Vagina (tissue), 2 donors: Measurements from ENCODE around the gene RUVBL1.

ENCODE experiments used
- POLR2AphosphoS5 ChIP-seq, 2 donors: sonication (generic); formaldehyde crosslinking; IDR thresholded peaks; one replicate each; pipeline ENCODE4 v1.9.0; 2017; ENCODE audit warnings: antibody characterized with exemption in 2 of 2, mild to moderate bottlenecking in 2 of 2, low read depth in 1 of 2; ENCODE audit not compliant: insufficient read depth in 1 of 2
- TF ChIP-seq, protein P1 (sequence below), 3 experiments: fragments of 450-650 bp in 2 of 3; fragments of 200-600 bp in 1 of 3; sonication (generic) in 1 of 3; IDR thresholded peaks; one replicate each; pipeline ENCODE4 v1.5.1; 2017 to 2019; ENCODE audit warnings: antibody characterized with exemption in 3 of 3, mild to moderate bottlenecking in 2 of 3, moderate library complexity in 2 of 3

DNA sequence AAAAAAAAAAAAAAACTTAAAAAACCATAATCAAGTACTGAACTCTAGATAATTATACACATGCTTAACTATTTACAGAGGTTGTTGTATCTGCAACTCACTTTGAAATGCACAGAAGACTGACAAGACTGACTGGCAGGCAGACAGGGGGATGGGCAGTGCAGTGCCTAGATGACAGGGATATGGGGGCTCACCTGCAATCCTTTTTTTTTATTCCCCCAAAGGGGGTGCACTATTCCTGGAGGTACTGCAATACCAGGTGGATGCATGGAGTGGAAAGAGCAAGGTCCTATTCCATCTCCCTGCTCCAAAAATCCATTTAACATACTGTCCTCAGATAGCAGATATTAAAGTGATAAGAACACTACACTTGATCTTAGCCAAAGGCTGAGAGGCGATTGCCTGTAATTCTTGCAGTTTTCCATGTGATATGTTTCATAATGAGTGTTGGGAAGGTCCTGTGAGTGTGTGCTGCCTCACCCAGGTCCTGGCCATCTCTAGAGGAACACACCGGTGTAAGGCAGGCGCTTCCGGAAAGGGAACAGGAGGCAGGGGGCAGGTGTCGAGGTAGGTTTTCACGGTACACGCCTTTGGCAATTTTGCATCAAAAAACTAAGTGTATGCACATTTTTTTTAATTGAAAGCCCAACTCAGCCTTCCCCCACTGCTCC is 48.6 kb downstream of the RUVBL1 start:
- no peak for TF ChIP-seq POLR2AphosphoS5 (IDR thresholded peaks at IDR 0.05; ENCODE audit: insufficient read depth in 1 of 2, low read depth in 1 of 2)
- TF ChIP-seq, protein P1, sequence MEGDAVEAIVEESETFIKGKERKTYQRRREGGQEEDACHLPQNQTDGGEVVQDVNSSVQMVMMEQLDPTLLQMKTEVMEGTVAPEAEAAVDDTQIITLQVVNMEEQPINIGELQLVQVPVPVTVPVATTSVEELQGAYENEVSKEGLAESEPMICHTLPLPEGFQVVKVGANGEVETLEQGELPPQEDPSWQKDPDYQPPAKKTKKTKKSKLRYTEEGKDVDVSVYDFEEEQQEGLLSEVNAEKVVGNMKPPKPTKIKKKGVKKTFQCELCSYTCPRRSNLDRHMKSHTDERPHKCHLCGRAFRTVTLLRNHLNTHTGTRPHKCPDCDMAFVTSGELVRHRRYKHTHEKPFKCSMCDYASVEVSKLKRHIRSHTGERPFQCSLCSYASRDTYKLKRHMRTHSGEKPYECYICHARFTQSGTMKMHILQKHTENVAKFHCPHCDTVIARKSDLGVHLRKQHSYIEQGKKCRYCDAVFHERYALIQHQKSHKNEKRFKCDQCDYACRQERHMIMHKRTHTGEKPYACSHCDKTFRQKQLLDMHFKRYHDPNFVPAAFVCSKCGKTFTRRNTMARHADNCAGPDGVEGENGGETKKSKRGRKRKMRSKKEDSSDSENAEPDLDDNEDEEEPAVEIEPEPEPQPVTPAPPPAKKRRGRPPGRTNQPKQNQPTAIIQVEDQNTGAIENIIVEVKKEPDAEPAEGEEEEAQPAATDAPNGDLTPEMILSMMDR (IDR thresholded peaks at IDR 0.05): no peak
